ENCODE measurements around the gene RAI1.
"Not testable (repeated sequence)": the region's sequence is repeated elsewhere in the genome, so short reads cannot be mapped to it uniquely, and the experiment has no call there.

The RAI1 gene

GRCh38 chr17:17666111-17666714 is 15.0 kb upstream of the RAI1 start:
- no peak for DNase-seq

- no peak for DNase-seq
Observed at GRCh38 chr17:17667231-17667630, 14.0 kb upstream of the RAI1 start.

GRCh38 chr17:17667947-17668346 is 13.3 kb upstream of the RAI1 start:
- no peak for DNase-seq

- no peak for DNase-seq
Observed at GRCh38 chr17:17668358-17668757, 12.9 kb upstream of the RAI1 start.

- DNase-seq, result no peak
Observed at GRCh38 chr17:17668775-17669579, 12.3 kb upstream of the RAI1 start.

- DNase-seq, result no peak
Observed at GRCh38 chr17:17669580-17670235, 11.6 kb upstream of the RAI1 start.

GRCh38 chr17:17670701-17671305 is 10.5 kb upstream of the RAI1 start:
- DNase-seq, result no peak

GRCh38 chr17:17671369-17672129 is 9.7 kb upstream of the RAI1 start:
- no peak for DNase-seq

- no peak for DNase-seq
Observed at GRCh38 chr17:17672453-17673368, 8.5 kb upstream of the RAI1 start.

- DNase-seq, result no peak
Observed at GRCh38 chr17:17675416-17675815, 5.8 kb upstream of the RAI1 start.

GRCh38 chr17:17675925-17676534 is 5.2 kb upstream of the RAI1 start:
- no peak for DNase-seq

GRCh38 chr17:17676752-17677151 is 4.5 kb upstream of the RAI1 start:
- DNase-seq, result no peak

GRCh38 chr17:17677299-17678040 is 3.8 kb upstream of the RAI1 start:
- DNase-seq, result no peak

GRCh38 chr17:17678063-17678699 is 3.1 kb upstream of the RAI1 start:
- not testable (repeated sequence) for DNase-seq

GRCh38 chr17:17679243-17679642 is 2.0 kb upstream of the RAI1 start:
- no peak for DNase-seq

GRCh38 chr17:17679748-17680147 is 1.5 kb upstream of the RAI1 start:
- no peak for DNase-seq

- no peak for DNase-seq
Observed at GRCh38 chr17:17680477-17681186, 626 bp upstream of the RAI1 start.

GRCh38 chr17:17681744-17682292 is 560 bp downstream of the RAI1 start:
- DNase-seq, result peak; percentile 20

- peak; percentile 19 for DNase-seq
Observed at GRCh38 chr17:17682293-17682736, 1.1 kb downstream of the RAI1 start.
